G401 (cell line): ENCODE results near the gene SIVA1. TPM values are rescaled to one million over a fixed set of nuclear protein-coding genes. Genes with fewer than 3 reads are reported as not detected.
"Not testable (repeated sequence)": the region's sequence is repeated elsewhere in the genome, so short reads cannot be mapped to it uniquely, and the experiment has no call there.

Experiments
- DNase-seq: peaks from one replicate; pipeline ENCODE4 v3.0.0-alpha.2; 2015; ENCODE audit warnings: low spot score
- in situ Hi-C: cut with HindIII; loops from 2 replicates; pipeline ENCODE4 v1.10.0; 2016; ENCODE audit warnings: low sequenced_read_pairs, mixed read lengths
- total RNA-seq: library from RNA; depleted of rRNA; stranded (reverse); fragments of >200 nt; shearing (Covaris generic); gene quantifications from 2 replicates; pipeline ENCODE4 v1.2.3, GENCODE V29; 2014

Gene SIVA1
- total RNA-seq, 1 experiment from 2014 or later, result 207 TPM

- DNase-seq, result no peak
- in situ Hi-C loops, result loop anchor here (10.0 kb wide), 1 partner anchor 217 kb away; no protein-coding TSS in a partner anchor
These were observed 35.3 kb upstream of the SIVA1 start for GRCh38 chr14:104717646-104718045.

DNA sequence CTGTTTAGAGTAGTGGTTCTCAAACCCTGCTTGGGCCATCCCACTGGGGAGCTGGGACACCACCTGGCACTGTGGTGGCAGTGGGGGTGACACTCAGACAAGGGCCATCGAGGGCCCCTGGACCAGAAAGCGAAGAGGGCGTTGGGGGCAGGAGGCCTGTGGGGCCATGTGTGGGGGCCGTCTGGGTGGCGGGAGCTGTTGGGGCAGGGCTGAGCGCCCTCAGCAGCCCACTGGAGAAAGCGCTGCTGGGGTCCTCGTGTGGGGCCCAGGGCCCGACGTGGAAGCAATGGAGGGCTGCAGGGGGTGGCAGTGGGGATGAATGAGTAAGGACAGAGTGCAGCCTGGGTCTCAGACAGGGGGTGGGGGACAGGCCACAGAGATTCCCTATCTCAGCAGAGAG is 34.8 kb upstream of the SIVA1 start:
- DNase-seq, result no peak
- in situ Hi-C loops, result loop anchor here (10.0 kb wide), 1 partner anchor 217 kb away; no protein-coding TSS in a partner anchor

GRCh38 chr14:104718871-104719270 is 34.1 kb upstream of the SIVA1 start:
- in situ Hi-C loops, result loop anchor here (10.0 kb wide), 1 partner anchor 216 kb away; no protein-coding TSS in a partner anchor
- DNase-seq, result no peak

DNA sequence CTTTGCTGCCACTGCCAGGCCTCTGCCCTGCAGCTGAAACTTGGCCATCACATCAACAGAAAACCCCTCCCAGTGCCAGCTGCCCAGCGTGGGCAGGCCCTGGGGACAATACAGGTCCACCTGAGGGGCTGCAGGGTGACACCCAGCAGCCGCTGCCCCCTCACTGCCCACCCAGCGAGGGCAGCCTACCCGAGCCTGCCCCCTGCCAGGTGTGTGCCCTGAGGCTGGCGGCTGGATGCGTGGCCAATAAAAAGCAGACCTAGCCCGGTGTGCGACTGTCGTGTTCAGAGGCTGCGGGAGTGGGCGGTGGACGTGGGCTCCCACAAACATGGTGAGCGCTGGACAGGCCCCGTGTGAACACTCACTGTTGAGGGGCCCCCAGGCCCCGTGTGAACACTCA is 33.6 kb upstream of the SIVA1 start:
- in situ Hi-C loops, result loop anchor here (10.0 kb wide), 1 partner anchor 215 kb away; no protein-coding TSS in a partner anchor
- no peak for DNase-seq

DNA sequence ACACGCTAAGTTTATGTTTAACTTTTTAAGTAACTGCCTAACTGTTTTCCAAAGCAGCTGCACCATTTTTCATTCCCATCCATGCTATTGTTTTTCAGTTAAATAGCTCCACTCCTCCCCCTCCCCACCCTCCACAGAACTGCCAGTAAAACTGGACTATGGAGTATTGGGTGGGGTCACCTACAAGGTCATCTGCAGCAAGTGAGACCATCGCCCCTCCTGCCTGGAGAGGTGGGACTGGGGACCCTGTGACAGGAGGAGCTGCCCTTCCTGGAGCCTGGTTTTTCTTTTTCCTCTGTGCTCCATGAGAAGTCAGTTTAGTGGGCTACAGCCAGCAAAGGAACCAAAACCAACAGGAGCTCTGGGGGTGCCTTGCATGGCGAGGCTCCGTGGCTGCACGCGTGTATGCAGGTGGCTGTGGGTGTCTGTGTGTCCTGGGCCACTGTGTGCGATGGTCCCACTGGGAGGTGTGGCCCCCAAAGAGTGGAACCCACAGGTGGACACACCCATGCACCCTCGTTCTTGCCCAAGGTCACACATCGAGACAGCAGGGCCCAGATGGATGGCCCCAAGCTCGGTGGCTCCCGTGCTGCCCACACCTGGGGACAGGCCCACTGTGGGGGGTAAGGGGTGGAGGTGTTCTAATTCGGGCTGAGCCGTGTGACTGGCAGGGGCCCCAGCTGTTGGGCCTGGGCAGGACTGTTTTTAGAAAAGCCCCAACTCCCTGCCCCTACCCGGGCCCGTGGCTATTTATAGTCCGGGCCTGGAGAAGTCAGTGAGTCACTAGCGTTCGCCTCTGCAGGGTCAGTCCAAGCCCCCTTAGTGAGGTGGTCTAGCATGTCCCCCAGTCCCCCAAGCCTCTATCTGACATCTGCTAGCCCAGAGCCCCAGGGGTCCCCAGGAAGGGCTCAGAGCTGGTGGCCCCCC is 31.2 kb upstream of the SIVA1 start:
- DNase-seq, result no peak
- in situ Hi-C loops, result no loop called here

DNA sequence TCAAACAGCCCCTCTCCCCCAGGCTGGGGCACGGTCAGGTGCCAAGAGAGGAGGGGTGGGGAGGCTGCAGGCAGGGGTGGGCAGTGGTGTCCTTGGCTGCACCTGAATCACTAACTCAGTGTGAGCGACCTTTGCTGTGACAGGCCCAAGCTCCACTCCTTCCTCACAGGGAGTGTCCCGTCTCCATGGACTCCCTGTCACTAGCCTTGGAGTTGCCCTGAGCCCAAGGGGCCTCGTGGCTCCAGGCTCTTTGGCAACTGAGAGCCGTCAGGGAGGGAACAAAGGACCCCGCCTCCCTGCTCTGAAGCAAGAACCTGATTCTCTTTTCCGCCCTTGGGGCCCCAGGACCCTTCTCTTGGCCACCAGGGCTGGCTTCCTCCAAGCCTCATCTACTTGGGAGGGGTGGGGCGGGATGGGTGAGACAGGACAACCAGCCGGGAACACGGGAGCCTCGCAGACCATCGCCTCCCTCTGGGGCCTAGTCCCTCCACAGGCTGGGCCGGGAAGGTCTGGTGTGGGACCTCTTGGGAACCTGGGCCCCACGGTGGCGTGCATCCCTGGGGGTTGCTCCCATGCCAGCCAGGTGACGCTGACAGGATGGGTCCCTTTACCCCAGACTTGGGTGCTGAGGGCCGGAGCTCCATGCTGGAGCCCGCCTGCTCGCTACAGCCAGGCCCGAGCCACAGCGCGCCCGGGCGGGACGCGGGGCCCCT is 29.9 kb upstream of the SIVA1 start:
- in situ Hi-C loops, result no loop called here
- DNase-seq, result no peak

- DNase-seq, result no peak
These were observed 29.1 kb upstream of the SIVA1 start, which contains the start of gene ADSS1 for GRCh38 chr14:104723651-104724406. Gene ADSS1 (plus strand): TSS chr14:104724229. CDS start chr14:104724271, 42 bp downstream.

DNA sequence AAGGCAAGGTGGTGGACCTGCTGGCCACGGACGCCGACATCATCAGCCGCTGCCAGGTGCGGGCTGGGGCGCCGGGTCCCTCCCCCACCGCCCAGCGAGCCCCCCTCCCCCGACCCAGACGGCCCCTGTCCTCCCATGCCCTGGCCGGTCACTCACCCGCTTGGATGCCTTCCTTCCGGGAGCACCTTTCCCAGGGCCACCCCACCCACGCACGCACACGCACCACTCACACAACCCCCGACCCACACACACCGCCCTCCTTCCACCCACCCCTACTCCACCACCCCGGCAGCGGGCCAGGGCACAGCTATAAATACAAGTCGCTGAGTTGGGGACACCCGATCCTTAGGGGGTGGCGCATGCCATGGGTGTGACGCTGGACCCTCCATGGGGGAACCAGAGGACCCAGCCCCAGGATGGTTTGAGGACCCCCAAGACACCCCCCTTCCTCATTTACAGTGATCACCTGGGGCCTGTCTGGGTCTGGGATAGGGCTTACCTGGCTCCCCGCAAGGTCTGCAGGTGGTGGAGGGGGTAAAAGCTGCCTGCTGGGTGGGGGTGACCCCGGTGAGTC is 28.5 kb upstream of the SIVA1 start:
- in situ Hi-C loops, result no loop called here
- no peak for DNase-seq

More at GRCh38 chr14:104723651-104724406, 29.1 kb upstream of the SIVA1 start, which contains the start of gene ADSS1:
- in situ Hi-C loops, result no loop called here

DNA sequence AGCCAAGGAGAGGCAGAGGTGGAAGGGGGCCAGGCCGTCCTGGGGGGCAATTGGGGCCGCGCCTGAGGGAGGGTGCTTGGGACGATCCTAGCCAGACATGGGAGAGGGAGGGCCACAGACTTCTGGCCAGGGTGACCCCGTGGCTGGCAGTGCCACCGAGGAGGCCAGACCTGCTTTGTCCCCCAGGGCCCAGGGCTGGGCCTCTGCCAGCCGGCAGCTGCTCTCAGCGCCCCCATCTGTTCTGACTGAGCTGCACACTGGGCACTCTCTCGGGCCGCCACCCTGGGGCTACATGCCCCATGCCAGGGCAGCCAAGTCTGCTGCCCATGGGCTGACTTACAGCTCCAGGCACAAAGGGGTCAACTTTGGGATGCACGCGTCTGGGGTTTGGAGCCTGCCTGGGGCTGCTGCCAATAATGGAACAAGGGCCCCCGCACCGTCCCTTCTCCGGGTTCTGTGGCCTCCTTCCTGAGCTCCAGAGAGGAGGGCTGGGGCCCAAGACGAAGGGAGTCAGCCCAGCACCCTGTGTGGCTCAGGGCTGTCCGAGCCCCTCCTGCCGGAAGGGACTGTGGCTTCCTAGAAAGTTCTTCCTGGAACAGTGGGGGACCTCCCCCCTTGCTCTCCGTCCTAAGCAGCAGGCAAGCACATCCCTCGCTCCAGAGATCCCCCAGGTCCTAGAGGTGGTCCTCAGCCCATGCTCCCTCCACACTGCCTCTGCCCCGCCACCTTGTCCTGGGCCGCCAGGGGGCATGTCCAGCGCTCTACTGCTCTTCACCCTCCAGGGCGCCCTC is 27.8 kb upstream of the SIVA1 start:
- in situ Hi-C loops, result no loop called here
- no peak for DNase-seq

DNA sequence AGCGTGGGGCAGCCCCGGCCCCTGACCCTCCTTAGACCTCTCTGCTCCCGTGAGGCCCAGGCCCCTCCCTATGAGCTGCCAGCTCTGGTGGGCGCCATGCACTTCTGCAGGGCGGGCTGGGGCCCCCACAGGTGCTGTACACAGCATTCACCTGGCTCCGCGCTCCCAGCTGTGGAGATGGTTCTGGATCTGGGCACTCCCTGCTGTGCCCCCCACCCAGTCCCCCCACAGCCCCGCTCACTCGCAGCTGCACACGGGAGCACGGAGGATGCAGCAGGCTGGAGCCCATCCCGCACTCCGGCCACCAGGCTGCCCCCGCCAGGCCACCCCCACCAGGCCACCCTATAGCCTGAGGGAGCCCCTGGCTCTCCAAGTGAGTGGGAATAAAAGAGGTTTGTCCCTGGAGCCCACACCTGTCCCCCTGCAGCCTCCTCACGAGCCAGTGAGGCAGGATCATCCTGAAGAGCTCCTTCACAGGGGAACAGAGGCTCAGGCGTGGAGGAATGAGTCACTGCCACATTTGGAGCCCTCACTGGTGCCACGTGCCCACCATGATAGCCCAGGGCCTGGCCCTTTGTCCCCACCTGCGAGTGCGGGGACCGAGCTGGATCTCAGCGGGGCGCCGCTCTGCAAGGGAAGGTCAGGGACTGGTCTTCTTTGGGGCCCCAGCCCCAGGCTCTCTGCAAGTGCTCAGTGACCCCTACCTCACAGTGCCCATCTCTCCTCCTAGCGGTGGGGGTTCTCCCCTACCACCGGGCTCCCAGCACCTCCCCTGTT is 27.0 kb upstream of the SIVA1 start:
- in situ Hi-C loops, result no loop called here
- DNase-seq, result no peak

DNA sequence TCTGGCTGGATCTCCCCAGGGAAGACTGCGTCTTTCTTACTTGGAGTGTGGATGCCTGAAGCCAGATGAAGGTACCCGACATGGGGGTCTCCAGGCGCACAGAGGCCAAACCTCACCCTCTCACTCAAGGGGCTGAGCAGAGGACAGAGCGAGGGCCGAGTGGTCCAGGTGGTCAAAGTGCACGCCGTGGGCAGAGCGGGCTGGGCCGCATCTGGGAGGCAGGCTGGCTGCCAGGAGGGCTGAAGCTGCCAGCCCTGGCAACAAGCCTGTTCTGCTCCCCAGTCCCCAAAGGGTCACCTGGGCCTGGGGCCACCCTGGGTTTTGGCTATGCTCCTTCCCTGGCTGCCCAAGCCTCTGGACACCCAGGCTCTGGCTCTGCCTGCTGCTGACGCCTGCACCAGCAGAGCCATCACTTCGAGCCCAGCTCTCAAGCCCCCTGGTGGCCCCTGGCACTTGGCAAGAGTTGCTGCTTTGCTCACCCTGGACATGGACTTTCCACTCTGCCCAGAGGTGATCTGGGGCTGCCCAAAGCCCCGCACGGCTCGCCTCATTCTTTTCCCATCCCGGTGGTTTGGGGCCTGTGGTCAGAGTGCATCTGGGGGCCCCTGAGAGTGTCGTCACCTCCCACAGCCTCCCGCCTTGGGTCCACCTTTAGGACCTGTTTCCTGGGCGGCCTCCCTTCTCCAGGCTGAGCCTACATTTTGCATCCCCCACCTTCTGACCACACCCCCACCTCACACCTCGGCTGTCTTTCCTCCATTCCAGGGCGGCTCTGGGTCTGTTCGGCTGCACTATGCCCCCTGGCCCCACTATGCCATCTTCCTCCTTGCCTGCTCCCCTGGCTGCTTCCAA is 26.1 kb upstream of the SIVA1 start:
- in situ Hi-C loops, result no loop called here
- no peak for DNase-seq

DNA sequence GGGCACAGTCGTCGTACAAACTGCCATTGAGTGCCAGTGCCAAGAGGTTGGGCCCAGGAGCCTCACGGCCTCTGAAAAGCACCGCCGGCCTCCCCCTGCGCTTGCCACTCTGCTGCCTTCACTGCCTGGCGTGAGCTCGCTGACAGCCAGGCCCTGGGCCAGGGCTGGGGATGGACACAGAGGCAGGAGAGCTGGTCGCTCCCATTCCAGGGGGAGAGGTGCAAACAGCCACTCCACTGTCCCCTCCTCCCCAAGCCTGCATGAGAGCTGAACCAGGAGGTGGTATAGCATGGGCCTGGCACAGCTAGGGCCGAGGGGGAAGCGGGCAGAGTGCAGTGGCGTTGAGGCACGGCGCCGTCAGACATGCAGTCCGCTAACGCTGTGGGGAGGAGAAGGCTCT is 24.3 kb upstream of the SIVA1 start:
- DNase-seq, result no peak
- in situ Hi-C loops, result no loop called here

DNA sequence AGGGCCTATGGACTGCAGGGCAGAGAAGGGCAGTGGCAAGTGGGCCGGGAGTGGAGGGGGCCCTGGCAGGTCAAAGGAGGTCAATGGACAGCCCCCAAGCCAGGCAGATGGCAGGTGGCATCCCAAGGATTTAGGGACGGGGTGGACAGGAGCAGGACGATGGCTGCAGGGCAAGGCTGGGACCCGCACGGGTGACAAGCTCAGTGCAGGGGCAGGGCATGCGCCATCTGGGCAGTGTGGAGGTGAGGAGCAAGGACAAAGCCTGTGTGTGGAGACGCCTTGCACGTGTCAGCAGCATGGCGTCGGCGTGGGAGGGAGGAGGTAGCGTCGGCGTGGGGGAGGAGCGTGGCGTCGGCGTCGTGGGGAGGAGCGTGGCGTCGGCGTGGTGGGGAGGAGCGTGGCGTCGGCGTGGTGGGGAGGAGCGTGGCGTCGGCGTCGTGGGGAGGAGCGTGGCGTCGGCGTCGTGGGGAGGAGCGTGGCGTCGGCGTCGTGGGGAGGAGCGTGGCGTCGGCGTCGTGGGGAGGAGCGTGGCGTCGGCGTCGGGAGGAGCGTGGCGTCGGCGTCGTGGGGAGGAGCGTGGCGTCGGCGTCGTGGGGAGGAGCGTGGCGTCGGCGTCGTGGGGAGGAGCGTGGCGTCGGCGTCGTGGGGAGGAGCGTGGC is 23.6 kb upstream of the SIVA1 start:
- in situ Hi-C loops, DNase-seq: not testable (repeated sequence)

DNA sequence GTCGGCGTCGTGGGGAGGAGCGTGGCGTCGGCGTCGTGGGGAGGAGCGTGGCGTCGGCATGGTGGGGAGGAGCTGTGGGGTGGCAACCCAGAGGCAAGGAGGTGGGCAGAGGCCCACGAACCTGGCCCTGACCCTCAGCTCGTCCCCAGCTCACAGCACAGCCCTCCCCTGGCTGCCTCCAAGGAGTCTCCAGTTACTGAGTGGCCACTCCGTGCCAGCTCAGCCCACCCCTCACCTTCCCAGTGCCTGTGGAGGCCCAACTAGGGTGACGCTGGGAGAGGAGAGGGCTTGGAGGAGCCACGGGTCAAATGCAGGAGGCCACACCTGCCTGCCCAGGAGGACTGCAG is 23.1 kb upstream of the SIVA1 start:
- no peak for DNase-seq
- in situ Hi-C loops, result no loop called here

- in situ Hi-C loops, result no loop called here
- DNase-seq, result no peak
These were observed 22.5 kb upstream of the SIVA1 start for GRCh38 chr14:104730487-104730886.
